GM18517 (cell line): ENCODE measurements around the gene SLCO2B1.

Experiments used
- ATAC-seq: cut with Tn5 transposase; IDR thresholded peaks from one replicate; pipeline ENCODE4 v1.9.1; 2021; ENCODE audit warnings: mild to moderate bottlenecking, moderate library complexity; ENCODE audit not compliant: unreplicated experiment

The SLCO2B1 gene

GRCh38 chr11:75161506-75162095 lies 10.7 kb downstream of the SLCO2B1 start:
- ATAC-seq, result no peak

GRCh38 chr11:75162954-75163353 lies 12.0 kb downstream of the SLCO2B1 start:
- ATAC-seq, result no peak

GRCh38 chr11:75163921-75164849 lies 13.3 kb downstream of the SLCO2B1 start:
- no peak for ATAC-seq

- ATAC-seq, result no peak
These were observed 14.8 kb downstream of the SLCO2B1 start for GRCh38 chr11:75165721-75166120.

GRCh38 chr11:75166791-75167190 lies 15.9 kb downstream of the SLCO2B1 start:
- ATAC-seq, result no peak

GRCh38 chr11:75167617-75168016 lies 16.7 kb downstream of the SLCO2B1 start:
- ATAC-seq, result no peak

GRCh38 chr11:75169101-75169885 lies 18.4 kb downstream of the SLCO2B1 start:
- ATAC-seq, result no peak

- ATAC-seq, result no peak
These were observed 19.8 kb downstream of the SLCO2B1 start for GRCh38 chr11:75170516-75171201.

- no peak for ATAC-seq
These were observed 22.4 kb downstream of the SLCO2B1 start for GRCh38 chr11:75173336-75173735.

GRCh38 chr11:75174781-75175370 lies 24.0 kb downstream of the SLCO2B1 start:
- ATAC-seq, result no peak

GRCh38 chr11:75182664-75183063 lies 31.8 kb downstream of the SLCO2B1 start:
- ATAC-seq, result no peak

- no peak for ATAC-seq
These were observed 33.1 kb downstream of the SLCO2B1 start for GRCh38 chr11:75184051-75184450.

GRCh38 chr11:75184757-75185425 lies 34.0 kb downstream of the SLCO2B1 start:
- ATAC-seq, result no peak

GRCh38 chr11:75185866-75186265 lies 35.0 kb downstream of the SLCO2B1 start:
- ATAC-seq, result no peak

- no peak for ATAC-seq
These were observed 36.1 kb downstream of the SLCO2B1 start for GRCh38 chr11:75186999-75187398.

- no peak for ATAC-seq
These were observed 37.8 kb downstream of the SLCO2B1 start for GRCh38 chr11:75188671-75189070.

GRCh38 chr11:75189108-75189507 lies 38.2 kb downstream of the SLCO2B1 start:
- no peak for ATAC-seq

- ATAC-seq, result no peak
These were observed 39.0 kb downstream of the SLCO2B1 start for GRCh38 chr11:75189911-75190310.

GRCh38 chr11:75190652-75191329 lies 39.9 kb downstream of the SLCO2B1 start:
- no peak for ATAC-seq
